Stomach (tissue), 9 donors: ENCODE results near the gene KDM2A. TPM values are rescaled to one million over a fixed set of nuclear protein-coding genes. Genes with fewer than 3 reads are reported as not detected.
"Not testable (repeated sequence)": the region's sequence is repeated elsewhere in the genome, so short reads cannot be mapped to it uniquely, and the experiment has no call there.

ENCODE experiments used
- DNase-seq, 2 donors: peaks; one replicate each; pipeline versions ENCODE4 v3.0.0 to v3.0.0-alpha.2; 2013 to 2019
- H3K27ac ChIP-seq, 5 donors: fragments of 200-600 bp in 4 of 5; sonication (generic) in 4 of 5; one replicate each; pipeline ENCODE4 v1.5.1; 2013 to 2019; ENCODE audit warnings: mild to moderate bottlenecking in 1 of 5, moderate library complexity in 1 of 5
- H3K27me3 ChIP-seq, 3 donors: fragments of 200-600 bp; sonication (generic); one replicate each; pipeline ENCODE4 v1.5.1; 2017 to 2019; ENCODE audit warnings: mixed run types in 1 of 3
- H3K36me3 ChIP-seq, 4 donors: fragments of 200-600 bp; sonication (generic); 1 replicate in 3 of 4; 2 replicates in 1 of 4; pipeline ENCODE4 v1.5.1; 2016 to 2019
- H3K4me1 ChIP-seq, 4 donors: fragments of 200-600 bp; sonication (generic); one replicate each; pipeline ENCODE4 v1.5.1; 2016 to 2019
- H3K4me3 ChIP-seq, 4 donors: fragments of 200-600 bp; sonication (generic) in 3 of 4; one replicate each; pipeline ENCODE4 v1.5.1; 2016 to 2019; ENCODE audit warnings: mild to moderate bottlenecking in 1 of 4
- H3K9me3 ChIP-seq, 4 donors: fragments of 200-600 bp; sonication (generic); one replicate each; pipeline ENCODE4 v1.5.1; 2016 to 2019
- CTCF ChIP-seq, 7 experiments: fragments of 450-650 bp in 4 of 7; fragments of 200-600 bp in 3 of 7; sonication (generic) in 3 of 7; IDR thresholded peaks; one replicate each; pipeline ENCODE4 v1.5.1; 2016 to 2019; ENCODE audit warnings: antibody characterized with exemption in 7 of 7, control low read depth in 2 of 7, mild to moderate bottlenecking in 1 of 7
- EP300 ChIP-seq: sonication (generic); formaldehyde crosslinking; IDR thresholded peaks from one replicate; pipeline ENCODE4 v1.6.1; 2017; ENCODE audit warnings: antibody characterized with exemption
- POLR2A ChIP-seq, 4 donors: fragments of 450-650 bp; IDR thresholded peaks; one replicate each; pipeline ENCODE4 v1.6.1; 2016; ENCODE audit warnings: antibody characterized with exemption in 4 of 4, control low read depth in 2 of 4, mild to moderate bottlenecking in 1 of 4, moderate library complexity in 1 of 4
- POLR2AphosphoS5 ChIP-seq, 3 donors: sonication (generic); formaldehyde crosslinking; IDR thresholded peaks; one replicate each; pipeline ENCODE4 v1.6.1; 2016; ENCODE audit warnings: antibody characterized with exemption in 3 of 3
- WGBS, 5 donors: extraction: QIAGEN DNeasy Blood & Tissue Kit in 3 of 5; methylation state at CpG; one replicate each; pipeline versions ENCODE4 v1.1.5 to v1.1.7; 2013 to 2018; 5-methylcytosine and 5-hydroxymethylcytosine counted together
- intact Hi-C: fragments of 100-400 bp; cut with DNase I; formaldehyde crosslinking; loops from one replicate; pipeline ENCODE4 v1.15.1; 2023; ENCODE audit warnings: low total_unique reads
- polyA plus RNA-seq, 3 donors: library from polyadenylated mRNA; stranded (reverse); fragments of 200-250 nt; gene quantifications; one replicate each; pipeline ENCODE4 v1.2.3, GENCODE V29; 2013
- total RNA-seq, 5 donors: library from RNA; depleted of rRNA; stranded (reverse); fragments of >200 nt; gene quantifications; one replicate each; pipeline versions ENCODE4 v1.1.0 to v1.2.3, GENCODE V29; 2014 to 2016
- donor health status: healthy with polysubstance abuse.
- donor health status: Bipolar disorder and iron deficiency.
- donor health status: healthy.

The KDM2A gene
- total and polyA plus RNA-seq, 8 donors = 15.4 to 125 (median 70.3) TPM

GRCh38 chr11:67260406-67260805 lies 141.3 kb downstream of the KDM2A start:
- whole genome bisulfite sequencing, 5 donors = 67 to 86% (median 83%) methylated on average over 6 of the region's 6 CpGs
- Histone ChIP-seq H3K27ac (no peak overlapping the region), H3K4me3 (no peak overlapping the region), H3K9me3 (no peaks in the 10 kb centered on the region), H3K36me3 (peaks cover 17 to 20% (median 20%) of the 10 kb centered on the region in 4 donors), H3K4me1 (peaks cover 19 to 30% (median 26%) of the 10 kb centered on the region in 4 donors), H3K27me3 (no peaks in the 10 kb centered on the region)
- intact Hi-C loops = loop anchor here (5.0 kb wide), 1 partner anchor 52 kb away; no protein-coding TSS in a partner anchor
- no peak for DNase-seq
- no peak for TF ChIP-seq POLR2AphosphoS5 (IDR thresholded peaks at IDR 0.05)
- no peak for TF ChIP-seq EP300
- no peak for TF ChIP-seq CTCF (IDR thresholded peaks at IDR 0.05)
- no peak for TF ChIP-seq POLR2A (IDR thresholded peaks at IDR 0.05)

DNA sequence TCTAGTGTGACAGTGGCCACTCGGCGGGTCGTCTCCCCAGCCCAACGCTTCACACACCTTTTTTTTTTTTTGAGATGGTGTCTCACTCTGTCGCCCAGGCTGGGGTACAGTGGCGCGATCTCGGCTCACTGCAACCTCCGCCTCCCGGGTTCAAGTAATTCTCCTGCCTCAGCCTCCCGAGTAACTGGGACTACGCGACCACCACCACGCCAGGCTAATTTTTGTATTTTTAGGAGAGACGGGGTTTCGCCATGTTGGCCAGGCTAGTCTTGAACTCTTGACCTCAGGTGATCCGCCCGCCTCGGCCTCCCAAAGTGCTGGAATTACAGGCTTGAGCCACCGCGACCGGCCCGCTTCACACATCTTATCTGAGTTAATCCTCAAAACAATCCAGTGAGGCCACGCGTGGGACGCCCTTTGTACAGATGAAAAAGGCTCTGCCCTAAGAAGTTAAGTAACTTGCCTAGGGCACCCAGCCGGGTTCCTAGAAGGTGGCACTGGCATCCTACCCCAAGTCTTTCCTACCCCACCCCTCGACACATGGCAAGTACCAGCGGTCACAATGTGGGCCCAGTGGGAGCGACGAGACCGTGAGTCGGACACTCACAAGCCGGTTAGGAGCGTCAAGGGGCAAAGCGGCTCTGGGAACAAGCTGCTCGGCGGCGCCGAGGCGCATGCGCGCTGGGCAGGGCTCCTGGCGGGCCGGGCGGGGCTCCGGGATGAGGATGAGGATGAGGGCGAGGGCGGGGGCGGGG lies 142.0 kb downstream of the KDM2A start:
- intact Hi-C loops = loop anchor here (5.0 kb wide), 1 partner anchor 51 kb away; no protein-coding TSS in a partner anchor
- WGBS, 5 donors = 24 to 39% (median 28%) methylated on average over 36 to 50 of the region's 50 CpGs
- H3K27me3 ChIP-seq, H3K9me3 ChIP-seq: not testable (repeated sequence)
- DNase-seq = peak; percentile 56 to 81
- Histone ChIP-seq H3K36me3 (peaks cover 11 to 14% (median 13%) of the 10 kb centered on the region in 4 donors), H3K4me3 (peak overlapping the region; percentile 36 to 40 (median 38)), H3K4me1 (peaks cover 19 to 36% (median 31%) of the 10 kb centered on the region in 4 donors), H3K27ac (peak overlapping the region in 1 of 5 donors; percentile 29)

GRCh38 chr11:67261640-67261945 lies 142.5 kb downstream of the KDM2A start:
- H3K27me3 ChIP-seq = no peaks in the 10 kb centered on the region
- intact Hi-C loops = loop anchor here (5.0 kb wide), 1 partner anchor 51 kb away; no protein-coding TSS in a partner anchor
- 13 to 16% (median 16%) methylated on average over 14 to 18 of the region's 18 CpGs for WGBS, 5 donors
- H3K9me3 ChIP-seq = no peaks in the 10 kb centered on the region
- DNase-seq = no peak
- H3K4me1 ChIP-seq = peaks cover 19 to 37% (median 32%) of the 10 kb centered on the region in 4 donors
- H3K27ac ChIP-seq = peak overlapping the region in 1 of 5 donors; percentile 29
- peaks cover 6 to 8% (median 8%) of the 10 kb centered on the region in 4 donors for H3K36me3 ChIP-seq
- TF ChIP-seq CTCF (IDR thresholded peaks at IDR 0.05) (no peak), POLR2AphosphoS5 (IDR thresholded peaks at IDR 0.05) (no peak), EP300 (no peak), POLR2A (IDR thresholded peaks at IDR 0.05) (no peak)
- peak overlapping the region; percentile 36 to 40 (median 38) for H3K4me3 ChIP-seq

DNA sequence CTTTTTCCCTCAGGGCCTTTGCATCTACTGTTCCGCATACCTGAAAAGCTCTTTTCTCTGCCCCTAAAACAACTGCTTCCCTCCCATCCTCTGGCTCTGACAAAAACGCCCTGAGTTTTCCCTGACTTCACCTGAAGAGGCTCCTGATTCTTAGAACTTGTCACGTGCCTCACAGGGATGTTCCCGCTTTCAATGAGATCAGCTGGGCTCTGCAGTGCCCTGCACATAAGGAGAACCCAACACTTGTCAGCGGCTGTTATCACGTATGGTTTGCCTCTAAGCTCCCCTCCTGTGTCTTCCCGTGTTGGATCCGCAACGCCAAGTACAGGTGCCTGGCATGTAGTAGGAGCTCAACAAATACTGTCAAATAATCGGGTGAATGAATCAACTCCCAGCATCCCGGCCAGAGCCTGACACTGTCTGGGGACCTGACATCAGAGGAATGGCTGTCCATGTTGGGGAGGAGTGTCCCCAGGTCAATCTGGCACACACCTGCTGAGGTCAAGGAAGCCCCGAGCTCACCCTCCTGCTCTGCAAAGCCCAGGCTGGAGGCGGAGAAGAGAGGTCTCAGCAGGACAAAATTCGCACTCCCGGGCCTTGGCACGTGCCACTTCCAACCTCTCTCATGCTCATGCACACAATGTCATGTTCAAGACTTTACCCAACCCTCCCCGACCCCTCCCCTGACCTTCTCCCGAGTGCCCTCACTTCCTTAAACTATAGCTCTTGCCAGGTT lies 143.1 kb downstream of the KDM2A start:
- 42 to 53% (median 48%) methylated on average over 15 to 18 of the region's 18 CpGs for WGBS, 5 donors
- peak overlapping the region in 3 of 4 donors; percentile 36 to 40 (median 38) for H3K4me3 ChIP-seq
- no peak for TF ChIP-seq POLR2AphosphoS5 (IDR thresholded peaks at IDR 0.05)
- TF ChIP-seq POLR2A (IDR thresholded peaks at IDR 0.05) = no peak
- no peak for TF ChIP-seq EP300
- TF ChIP-seq CTCF (IDR thresholded peaks at IDR 0.05) = no peak
- H3K4me1 ChIP-seq = peaks cover 19 to 37% (median 35%) of the 10 kb centered on the region in 4 donors
- H3K36me3 ChIP-seq = peaks cover under 1 to 3% (median 2%) of the 10 kb centered on the region in 4 donors
- no peaks in the 10 kb centered on the region for H3K9me3 ChIP-seq
- intact Hi-C loops = loop anchor here (5.0 kb wide), 1 partner anchor 50 kb away; no protein-coding TSS in a partner anchor
- H3K27me3 ChIP-seq = no peaks in the 10 kb centered on the region
- H3K27ac ChIP-seq = peak overlapping the region in 1 of 5 donors; percentile 40
- no peak for DNase-seq
